Measurements from ENCODE around the gene PPP1R1B. TPM values are rescaled to one million over a fixed set of nuclear protein-coding genes. Genes with fewer than 3 reads are reported as not detected.
A peak's percentile ranks its signal among the peaks of the same experiment; 100 is the strongest.

The PPP1R1B gene
- total and polyA plus RNA-seq, 2 of the 4 experiments (the other 2 are of a cell fraction), result not detected

- H4K5ac ChIP-seq (ENCODE audit: low read depth, low read length), result no peak overlapping the region; the same call in 1 of the 2 replicates
- H3K36me3 ChIP-seq (ENCODE audit: control insufficient read depth, insufficient read depth, low read length), result peaks cover 4% of the 10 kb centered on the region; the same call in 1 of the 2 replicates
- WGBS, 2 experiments (ENCODE audit: extremely low coverage in 2 of 2, insufficient read length in 1 of 2), result 93% methylated on average over 3 of the region's 15 CpGs; no CpG with 5 or more reads in 1 of the 2 experiments
- no peak overlapping the region for H3K27ac ChIP-seq (ENCODE audit: insufficient read depth, low read length)
- H2BK120ac ChIP-seq (ENCODE audit: low read depth, low read length), result no peak overlapping the region
- H4K8ac ChIP-seq (ENCODE audit: low read depth in 2 of 2, low read length in 2 of 2), result no peak overlapping the region
- H4K20me1 ChIP-seq (ENCODE audit: insufficient read depth, low read length), result peaks cover 44% of the 10 kb centered on the region
- H2BK20ac ChIP-seq (ENCODE audit: low read depth, low read length), result no peak overlapping the region
- H2AK9ac ChIP-seq (replicated peaks; ENCODE audit: low read depth, low read length, poor library complexity), result peak overlapping the region; percentile 15
- no peak overlapping the region for H3K56ac ChIP-seq (ENCODE audit: extremely low read depth, insufficient read depth, low read length)
- no peak overlapping the region for H2AFZ ChIP-seq (replicated peaks; ENCODE audit: low read length, poor library complexity)
- ChIA-PET POLR2A (ENCODE audit: unreplicated experiment) (no interaction called here), CTCF (no interaction called here)
- intact Hi-C loops (cut with micrococcal nuclease) (no loop called here), dilution Hi-C loops (cut with HindIII; ENCODE audit: low sequenced_read_pairs, unreplicated experiment) (no loop called here), in situ Hi-C loops (cut with MboI; ENCODE audit: low sequenced_read_pairs) (no loop called here)
- no peak overlapping the region for H3K4ac ChIP-seq (ENCODE audit: low read depth, low read length)
- H4K91ac ChIP-seq (ENCODE audit: insufficient read depth, low read depth, low read length), result no peak overlapping the region
- BruUV-seq (replicated peaks), result no TSS peak
- no peak overlapping the region for H3K23ac ChIP-seq (ENCODE audit: low read depth, low read length)
- H3K14ac ChIP-seq (replicated peaks; ENCODE audit: low read depth, low read length), result no peak overlapping the region
- no peak overlapping the region; the same call in 1 of the 2 replicates for H3K4me2 ChIP-seq (ENCODE audit: low read depth, low read length)
- DNase-seq (peak; percentile 76), ATAC-seq (ENCODE audit: low read depth) (peak; percentile 54)
- no peak overlapping the region for H2AK5ac ChIP-seq (ENCODE audit: low read depth, low read length)
- H2BK5ac ChIP-seq (ENCODE audit: low read depth, low read length, poor library complexity, severe bottlenecking), result no peak overlapping the region
- H3K9ac ChIP-seq (ENCODE audit: low read depth, low read length), result no peak overlapping the region
- H3K9me3 ChIP-seq (ENCODE audit: control insufficient read depth, insufficient read depth, low read length), result no peaks in the 10 kb centered on the region
- H3K4me3 ChIP-seq (ENCODE audit: insufficient read depth, low read depth, low read length), result no peak overlapping the region
- H3K18ac ChIP-seq (ENCODE audit: low read depth, low read length), result no peak overlapping the region
- no peaks in the 10 kb centered on the region for H3K27me3 ChIP-seq (ENCODE audit: control insufficient read depth, insufficient read depth, low read length)
- peaks cover 10% of the 10 kb centered on the region for H3K9me1 ChIP-seq (ENCODE audit: insufficient read depth, low read length)
- H3K79me1 ChIP-seq (ENCODE audit: low read depth in 1 of 2, low read length in 2 of 2), result peaks cover 26 to 59% of the 10 kb centered on the region in 2 experiments
- H3K4me1 ChIP-seq (ENCODE audit: control insufficient read depth, insufficient read depth, low read length), result peaks cover 3% of the 10 kb centered on the region; the same call in 1 of the 2 replicates
- H2BK15ac ChIP-seq (ENCODE audit: low read depth, low read length), result no peak overlapping the region
- TF ChIP-seq ELK1 (IDR thresholded peaks at IDR 0.05; ENCODE audit: borderline replicate concordance, low read depth, low read length) (no peak), RCOR1 (IDR thresholded peaks at IDR 0.05; ENCODE audit: insufficient replicate concordance, low read length) (no peak), USF2 (IDR thresholded peaks at IDR 0.05; ENCODE audit: low read depth, low read length) (no peak), BHLHE40 (IDR thresholded peaks at IDR 0.05; ENCODE audit: low read depth, low read length) (no peak), MAZ (IDR thresholded peaks at IDR 0.05; ENCODE audit: borderline replicate concordance, low read depth, low read length) (no peak), RFX5 (IDR thresholded peaks at IDR 0.05; ENCODE audit: low read depth, low read length) (no peak), MXI1 (IDR thresholded peaks at IDR 0.05; ENCODE audit: borderline replicate concordance, low read depth, low read length) (no peak), FOS (IDR thresholded peaks at IDR 0.05; ENCODE audit: low read depth, low read length) (no peak), MAFK (IDR thresholded peaks at IDR 0.05; ENCODE audit: low read depth, low read length) (no peak), POLR2A (IDR thresholded peaks at IDR 0.05; ENCODE audit: low read depth, low read length) (no peak), SMC3 (IDR thresholded peaks at IDR 0.05; ENCODE audit: low read depth, low read length) (no peak), CEBPB (IDR thresholded peaks at IDR 0.05; ENCODE audit: low read depth, low read length) (no peak), NFE2L2 (IDR thresholded peaks at IDR 0.05; ENCODE audit: low read depth, low read length) (no peak), RAD21 (IDR thresholded peaks at IDR 0.05; ENCODE audit: low read length) (no peak), CTCF (conservative IDR thresholded peaks at IDR 0.05; ENCODE audit: low read depth, low read length) (no peak)
Observed at GRCh38 chr17:39648616-39649366, 22.0 kb downstream of the PPP1R1B start.
